Measurements from ENCODE around the gene IFNA6.
A peak's percentile ranks its signal among the peaks of the same experiment; 100 is the strongest.

DNA sequence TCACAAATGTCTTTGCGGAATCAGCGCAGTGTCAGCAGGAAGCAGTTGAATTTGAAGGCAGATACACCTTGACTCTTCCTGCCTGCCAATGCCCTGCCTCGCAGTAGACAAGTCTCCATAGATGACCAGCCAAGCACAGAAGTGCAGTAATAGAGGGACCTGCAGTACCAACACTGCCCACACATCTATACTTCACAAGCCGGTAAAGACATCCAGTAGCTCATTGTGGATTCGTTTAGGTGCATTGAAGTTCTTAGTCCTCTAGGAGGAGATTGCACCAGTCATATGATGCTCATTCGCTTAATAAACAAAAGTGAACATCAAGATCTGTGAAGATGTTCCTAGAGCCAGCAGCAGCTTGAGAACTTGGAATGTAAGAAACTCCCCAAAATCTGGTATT lies 41.6 kb upstream of the IFNA6 start:
- TF ChIP-seq, protein P1, sequence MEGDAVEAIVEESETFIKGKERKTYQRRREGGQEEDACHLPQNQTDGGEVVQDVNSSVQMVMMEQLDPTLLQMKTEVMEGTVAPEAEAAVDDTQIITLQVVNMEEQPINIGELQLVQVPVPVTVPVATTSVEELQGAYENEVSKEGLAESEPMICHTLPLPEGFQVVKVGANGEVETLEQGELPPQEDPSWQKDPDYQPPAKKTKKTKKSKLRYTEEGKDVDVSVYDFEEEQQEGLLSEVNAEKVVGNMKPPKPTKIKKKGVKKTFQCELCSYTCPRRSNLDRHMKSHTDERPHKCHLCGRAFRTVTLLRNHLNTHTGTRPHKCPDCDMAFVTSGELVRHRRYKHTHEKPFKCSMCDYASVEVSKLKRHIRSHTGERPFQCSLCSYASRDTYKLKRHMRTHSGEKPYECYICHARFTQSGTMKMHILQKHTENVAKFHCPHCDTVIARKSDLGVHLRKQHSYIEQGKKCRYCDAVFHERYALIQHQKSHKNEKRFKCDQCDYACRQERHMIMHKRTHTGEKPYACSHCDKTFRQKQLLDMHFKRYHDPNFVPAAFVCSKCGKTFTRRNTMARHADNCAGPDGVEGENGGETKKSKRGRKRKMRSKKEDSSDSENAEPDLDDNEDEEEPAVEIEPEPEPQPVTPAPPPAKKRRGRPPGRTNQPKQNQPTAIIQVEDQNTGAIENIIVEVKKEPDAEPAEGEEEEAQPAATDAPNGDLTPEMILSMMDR (conservative IDR thresholded peaks at IDR 0.05), result peak; percentile 28; the same call in 1 of the 2 replicates
- no peak for TF ChIP-seq EZH2 (IDR thresholded peaks at IDR 0.05; ENCODE audit: low read depth)
